Stimulated activated CD4-positive, alpha-beta T cell treated with anti-CD3 and anti-CD28 coated beads, Interleukin-2, amount 100 ng/mL, for 48 hours (primary cell): ENCODE data around the gene SLC39A7.
A peak's percentile ranks its signal among the peaks of the same experiment; 100 is the strongest.

Source experiments
- DNase-seq, 2 donors: peaks; one replicate each; pipeline ENCODE4 v3.0.0-alpha.2; 2020

Gene SLC39A7, protein sequence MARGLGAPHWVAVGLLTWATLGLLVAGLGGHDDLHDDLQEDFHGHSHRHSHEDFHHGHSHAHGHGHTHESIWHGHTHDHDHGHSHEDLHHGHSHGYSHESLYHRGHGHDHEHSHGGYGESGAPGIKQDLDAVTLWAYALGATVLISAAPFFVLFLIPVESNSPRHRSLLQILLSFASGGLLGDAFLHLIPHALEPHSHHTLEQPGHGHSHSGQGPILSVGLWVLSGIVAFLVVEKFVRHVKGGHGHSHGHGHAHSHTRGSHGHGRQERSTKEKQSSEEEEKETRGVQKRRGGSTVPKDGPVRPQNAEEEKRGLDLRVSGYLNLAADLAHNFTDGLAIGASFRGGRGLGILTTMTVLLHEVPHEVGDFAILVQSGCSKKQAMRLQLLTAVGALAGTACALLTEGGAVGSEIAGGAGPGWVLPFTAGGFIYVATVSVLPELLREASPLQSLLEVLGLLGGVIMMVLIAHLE

DNA sequence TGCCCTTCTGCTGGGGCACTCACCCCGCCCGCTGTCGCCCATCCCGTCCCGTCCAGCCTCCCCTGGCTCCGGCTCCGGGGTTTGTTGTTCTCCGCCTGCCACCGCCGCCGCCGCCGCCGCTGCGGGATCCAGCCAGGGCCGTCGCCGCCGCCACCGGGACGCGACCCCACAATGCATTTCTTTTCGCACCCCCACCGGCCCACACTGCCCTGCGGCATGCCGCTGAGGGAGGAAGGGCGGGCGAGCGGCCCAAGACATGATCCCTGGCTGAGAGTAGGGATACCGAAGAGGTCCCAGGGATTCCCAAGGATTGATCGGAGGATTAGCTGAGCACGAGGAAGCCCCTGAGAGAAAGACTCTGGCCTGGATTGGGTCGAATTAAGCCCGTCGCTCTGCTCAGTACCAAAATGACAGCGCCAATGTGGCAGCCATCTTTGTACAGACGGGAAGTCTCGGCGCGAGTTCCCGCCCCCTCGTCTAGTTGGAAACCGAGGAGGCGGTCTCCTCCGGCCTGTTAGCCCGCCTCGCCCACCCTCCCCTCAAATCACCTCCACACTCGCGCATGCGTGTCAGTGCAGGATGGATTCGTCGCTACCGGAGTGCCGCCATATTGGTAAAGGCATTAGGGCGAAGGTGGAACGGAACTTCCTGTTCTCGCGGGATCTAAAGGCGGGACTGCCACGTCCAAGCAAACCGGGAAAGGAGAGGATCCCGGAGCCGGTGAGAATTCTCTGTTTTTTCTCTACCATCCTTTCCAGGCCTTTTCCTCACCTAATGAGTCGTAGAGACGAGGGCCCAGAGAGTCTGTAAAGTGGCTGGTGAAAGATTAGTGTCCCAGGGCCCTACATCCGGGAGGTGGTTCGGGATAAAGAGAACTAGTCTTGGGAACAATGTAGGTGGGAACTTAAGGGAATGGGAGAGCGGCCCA lies at the start of gene SLC39A7, which contains the start of gene RXRB:
TSS of gene SLC39A7 (plus strand) at position 649 of the 928 bp plus-strand sequence. CDS start 379 bp downstream, outside the sequence.
TSS of gene RXRB (minus strand) at position 447 of the 928 bp plus-strand sequence. CDS start at position 258, 189 bp downstream.
- peak; percentile 96 to 98 for DNase-seq

DNA sequence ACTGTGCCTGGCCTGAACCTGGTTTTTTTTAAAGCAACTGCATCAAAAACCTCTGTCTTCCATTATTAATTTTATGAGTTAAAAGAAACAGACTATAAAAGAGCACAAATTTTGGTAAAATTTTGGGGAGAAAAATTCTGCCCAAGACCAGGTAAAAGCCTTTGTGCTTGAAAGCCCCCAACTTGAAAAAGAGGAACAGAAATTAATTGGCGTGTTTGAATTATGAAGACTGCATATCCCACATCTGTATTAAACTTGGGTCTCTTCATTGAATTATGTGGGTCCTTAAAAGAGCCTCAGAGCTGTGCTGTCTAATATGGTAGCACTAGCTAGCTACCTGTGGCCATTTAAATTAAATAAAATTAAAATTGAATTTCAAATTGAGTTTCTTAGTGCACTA lies 49.6 kb upstream of the SLC39A7 start:
- no peak for DNase-seq

DNA sequence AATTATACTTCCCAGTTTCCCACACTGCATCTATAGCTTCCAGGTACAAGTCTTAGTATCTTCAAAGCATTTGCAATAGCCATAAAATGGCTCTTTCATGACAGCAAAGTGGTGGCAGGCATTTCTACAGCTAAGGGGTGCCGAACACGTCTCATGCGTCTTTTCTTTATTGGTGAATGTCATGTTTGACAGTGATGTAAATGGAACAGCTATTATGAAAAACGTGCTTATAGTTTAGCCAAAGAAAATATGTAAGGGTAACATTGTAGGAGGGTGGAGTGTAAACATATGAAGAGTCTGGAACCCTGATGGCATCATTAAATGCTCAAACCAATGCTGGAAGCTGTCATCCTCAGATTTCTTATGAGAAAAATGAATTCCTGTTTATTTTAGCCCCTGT lies 46.3 kb upstream of the SLC39A7 start:
- no peak for DNase-seq

DNA sequence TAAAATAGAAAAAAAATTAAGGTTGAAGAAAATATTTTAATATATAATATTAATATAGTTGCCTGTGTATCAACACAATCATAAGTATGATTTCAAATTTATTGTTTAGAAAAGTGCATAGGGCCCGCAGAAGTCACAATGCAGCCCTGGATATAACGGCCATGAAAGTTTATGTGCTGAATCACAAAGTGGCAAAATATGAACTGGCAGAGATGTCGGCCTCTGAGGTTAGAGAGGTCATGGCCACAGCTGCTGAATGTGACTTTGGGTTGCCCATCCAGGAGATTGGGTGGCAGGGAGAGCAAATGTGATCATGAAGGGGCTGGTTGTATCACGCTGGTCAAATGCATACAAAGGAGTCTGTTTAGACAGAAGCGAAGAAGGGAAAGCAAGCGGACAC lies 44.1 kb upstream of the SLC39A7 start:
- no peak for DNase-seq

DNA sequence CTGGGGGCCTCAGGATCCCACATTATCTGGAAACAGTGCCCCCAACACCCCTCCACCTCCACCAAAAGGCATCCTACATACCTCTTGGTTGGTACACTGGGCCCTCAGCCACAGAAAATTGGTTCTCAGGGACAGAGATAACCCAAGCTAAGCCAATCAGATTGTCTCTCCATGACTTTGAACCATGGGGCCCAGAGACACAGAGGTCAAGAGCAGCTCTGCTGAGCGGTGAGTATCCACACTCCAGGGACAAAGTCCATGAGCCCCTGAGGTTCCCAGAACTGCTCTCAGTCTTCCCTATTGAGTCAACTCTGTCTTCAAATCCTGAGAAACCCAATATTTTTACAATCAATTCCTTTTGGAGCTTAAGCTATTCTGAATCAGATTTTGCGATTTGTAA lies 43.7 kb upstream of the SLC39A7 start:
- DNase-seq, result no peak

DNA sequence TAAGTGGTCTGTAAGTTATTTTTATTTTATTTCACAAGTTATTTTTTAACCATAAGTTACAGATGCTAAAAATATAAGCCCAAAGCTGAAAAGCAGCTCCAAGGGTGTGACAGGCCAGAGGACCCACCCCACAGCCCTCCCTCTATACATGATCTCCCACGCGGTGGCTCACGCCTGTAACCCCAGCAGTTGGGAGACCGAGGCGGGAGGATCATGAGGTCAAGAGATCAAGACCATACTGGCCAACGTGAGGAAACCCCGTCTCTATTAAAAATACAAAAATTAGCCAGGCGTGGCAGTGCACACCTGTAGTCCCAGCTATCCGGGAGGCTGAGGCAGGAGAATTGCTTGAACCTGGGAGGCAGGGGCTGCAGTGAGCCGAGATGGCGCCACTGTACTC lies 40.6 kb upstream of the SLC39A7 start:
- DNase-seq, result no peak

DNA sequence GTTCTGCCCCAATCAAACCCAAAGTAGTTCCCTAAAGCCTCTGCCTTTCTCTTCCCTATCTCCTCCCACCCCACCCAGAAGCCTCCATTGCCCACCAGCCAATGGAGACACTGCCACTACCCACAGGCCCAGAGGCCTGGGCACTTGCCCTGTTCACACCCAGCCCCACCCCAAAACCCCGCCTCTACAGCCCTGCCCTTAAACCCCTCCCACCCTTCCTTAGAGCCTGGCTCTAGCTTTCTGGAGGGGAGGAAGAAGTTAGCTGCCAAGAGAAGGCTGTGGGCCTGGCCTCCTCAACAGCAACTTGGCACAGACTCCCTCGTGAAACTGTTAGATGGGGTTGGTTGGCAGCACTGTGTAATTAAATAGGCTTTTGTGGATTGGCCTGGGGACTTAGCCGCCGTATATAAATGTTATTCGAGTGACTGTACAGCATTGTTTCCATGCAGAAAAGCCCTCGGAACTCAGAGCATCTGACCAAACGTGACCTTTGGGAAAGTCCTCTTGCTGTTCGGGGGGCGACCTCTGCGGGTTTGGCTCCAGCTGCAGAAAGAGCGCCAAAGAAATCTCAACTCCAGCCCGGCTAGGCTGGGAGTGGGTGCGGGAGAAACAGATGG lies 39.8 kb upstream of the SLC39A7 start:
- no peak for DNase-seq

DNA sequence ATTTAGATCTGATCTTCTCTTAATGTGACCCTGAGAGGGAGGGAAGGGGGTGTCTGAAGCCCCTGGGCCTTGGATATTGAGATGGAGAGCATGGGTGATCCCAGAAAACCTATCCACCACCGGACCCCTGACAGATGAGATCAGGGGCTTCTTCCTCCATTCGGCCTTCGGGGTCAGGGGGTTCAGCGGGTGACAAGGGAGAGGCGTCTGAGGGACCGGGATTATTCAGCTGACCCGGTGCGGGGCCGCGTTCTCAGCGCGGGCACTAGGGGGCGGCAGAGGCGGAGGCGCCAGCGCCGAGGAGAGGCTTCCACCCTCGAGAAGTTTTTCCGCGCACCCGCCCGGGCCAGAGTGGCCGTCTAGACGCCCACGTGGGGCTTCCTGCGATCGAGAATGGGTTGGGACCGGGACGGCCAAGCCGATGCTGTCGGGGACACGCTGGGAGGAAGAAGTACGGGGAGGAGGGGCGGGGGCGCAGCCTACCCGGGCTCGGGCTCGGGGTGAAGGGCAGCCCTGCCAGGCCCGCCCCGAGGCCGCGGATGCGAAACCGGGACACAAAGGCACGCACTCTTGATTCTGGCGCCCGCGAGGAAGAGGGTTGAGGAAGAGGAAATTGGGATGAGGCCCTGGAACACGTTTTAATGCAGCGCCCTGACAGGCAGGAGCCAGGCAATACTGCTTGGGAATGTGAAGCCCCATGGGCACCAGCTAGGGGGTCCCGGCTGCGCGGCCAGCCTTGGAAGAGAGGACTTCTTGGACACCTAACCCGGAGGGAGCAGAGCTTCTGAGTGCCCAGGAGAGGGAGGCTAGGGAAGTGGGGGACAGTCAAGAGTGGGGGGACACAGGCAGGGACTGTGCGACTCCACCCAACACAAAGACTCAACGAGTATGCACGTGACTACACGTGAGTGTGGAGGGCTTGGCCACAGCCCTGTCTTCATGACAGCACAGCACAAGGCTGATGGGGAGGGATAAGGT lies 39.0 kb upstream of the SLC39A7 start:
- DNase-seq, result peak; percentile 84 to 86

DNA sequence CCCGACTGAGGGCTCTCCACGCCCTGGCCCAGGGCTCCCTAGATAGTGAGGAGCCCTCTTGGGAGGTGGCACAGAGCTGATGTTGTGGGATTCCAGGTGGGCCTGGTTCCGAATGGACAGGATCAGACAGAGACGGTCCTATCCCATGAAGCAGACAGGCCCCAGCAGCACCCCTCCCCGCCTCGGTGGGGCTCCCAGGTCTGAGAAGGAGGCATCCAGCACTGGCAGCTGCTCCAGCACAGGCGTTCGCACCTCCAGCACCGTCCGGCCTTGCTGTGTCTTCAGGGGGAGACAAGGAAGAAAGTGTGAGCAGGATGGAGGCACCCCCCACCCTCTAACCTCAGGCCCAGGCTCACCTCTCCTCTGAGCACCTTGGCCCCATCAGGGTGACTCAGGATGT lies 37.1 kb upstream of the SLC39A7 start:
- DNase-seq, result no peak

DNA sequence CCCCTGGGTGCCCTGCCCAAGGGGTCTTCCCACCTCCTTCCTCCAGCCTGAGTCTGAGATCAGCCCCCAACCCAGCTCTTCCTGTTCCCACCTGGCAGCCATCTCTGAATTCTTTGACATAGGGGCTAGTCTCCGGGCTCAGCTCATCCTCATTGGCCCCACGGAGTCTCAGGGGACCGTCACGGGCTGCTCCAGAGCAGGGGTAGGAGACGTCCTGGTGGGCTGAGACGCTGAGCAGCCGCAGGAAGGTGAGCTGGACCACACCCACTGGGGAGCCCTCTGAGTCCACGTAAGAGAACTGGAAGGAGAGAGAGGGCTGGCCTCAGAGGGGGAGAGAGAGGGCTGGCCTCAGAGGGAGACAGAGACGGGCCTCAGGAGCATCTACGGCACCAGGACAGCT lies 36.5 kb upstream of the SLC39A7 start:
- DNase-seq, result no peak

DNA sequence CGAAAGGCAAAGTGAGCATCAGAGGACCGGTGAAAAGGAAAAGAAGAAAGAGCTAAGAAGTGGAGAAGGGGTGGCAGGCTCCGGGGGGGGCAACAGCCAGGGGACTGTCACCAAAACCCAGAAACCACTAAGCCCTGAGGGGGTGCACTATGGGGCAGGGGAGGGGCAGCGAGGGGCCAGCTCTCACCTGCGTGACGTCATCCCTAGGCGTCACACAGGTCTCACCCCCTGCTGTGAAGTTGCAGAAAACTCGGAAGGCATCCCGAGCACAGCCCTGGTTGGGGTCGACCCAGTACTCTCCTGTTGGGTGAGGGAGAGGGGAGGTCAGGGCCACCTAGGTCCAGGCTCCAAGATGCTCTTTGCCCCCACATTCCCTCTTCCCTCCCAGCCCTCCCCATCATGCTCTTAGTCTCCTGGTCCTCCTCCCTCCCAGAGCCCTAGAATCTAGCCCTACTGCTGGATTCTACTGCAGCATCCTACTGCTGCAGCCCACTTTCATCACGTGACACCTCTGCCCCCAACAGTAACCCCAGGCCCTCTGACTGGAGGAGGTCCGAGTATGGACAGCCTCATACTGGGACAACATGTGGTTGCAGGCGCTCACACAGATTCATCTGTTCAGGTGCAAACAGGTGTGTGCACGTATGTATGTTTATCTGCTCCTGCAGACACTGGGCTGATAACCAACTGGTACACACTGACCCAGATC lies 35.8 kb upstream of the SLC39A7 start:
- DNase-seq, result no peak

DNA sequence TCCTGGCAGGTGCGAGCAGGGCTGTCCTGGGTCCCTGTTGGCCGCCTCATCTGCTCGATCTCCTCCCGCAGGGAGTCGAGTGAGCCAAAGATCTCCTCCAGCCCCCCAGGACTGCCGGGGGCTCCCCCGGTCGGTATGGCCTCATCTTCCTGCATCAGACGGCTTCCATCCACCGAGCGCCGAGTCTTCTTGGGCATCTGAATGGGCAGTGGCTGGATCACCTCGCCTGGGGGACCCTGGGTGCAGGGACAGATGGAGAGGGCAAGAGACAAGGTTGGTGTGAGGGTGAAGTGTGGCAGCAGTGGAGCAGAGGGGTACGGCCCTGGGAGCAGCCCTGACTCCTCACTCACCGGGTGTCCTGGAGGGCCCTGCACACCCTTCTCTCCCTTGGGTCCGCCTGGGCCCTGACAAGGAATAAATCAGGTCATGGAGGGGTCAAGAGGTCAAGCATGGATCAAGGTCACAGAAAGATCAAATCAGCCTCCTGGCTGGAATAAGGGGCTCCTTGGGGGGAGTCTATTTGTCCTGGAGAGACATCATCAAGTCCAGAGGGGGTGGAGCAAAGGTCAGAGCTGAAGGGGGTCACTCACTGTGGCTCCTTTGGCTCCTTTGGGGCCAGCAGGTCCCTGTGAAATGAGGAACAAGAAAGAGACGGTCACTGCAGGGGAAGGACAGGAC lies 34.9 kb upstream of the SLC39A7 start:
- DNase-seq, result no peak

DNA sequence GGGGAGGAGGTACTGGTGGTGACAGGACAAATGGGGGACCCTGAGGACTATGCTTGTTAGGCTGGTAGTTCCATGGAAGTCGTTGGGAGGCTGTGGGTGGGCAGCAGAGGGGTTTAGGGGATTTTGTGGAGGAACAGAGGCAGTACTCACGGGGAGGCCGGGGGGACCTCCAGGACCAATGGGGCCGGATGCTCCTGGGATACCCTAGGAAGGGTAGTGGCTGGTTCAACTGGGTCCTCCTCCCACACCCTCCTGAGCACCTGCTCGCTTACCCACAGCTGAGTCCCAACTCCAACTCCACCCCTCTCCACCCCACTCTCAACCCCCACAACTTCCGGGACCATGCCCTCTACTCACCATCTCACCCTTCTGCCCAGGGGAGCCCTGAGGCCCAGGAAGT lies 34.3 kb upstream of the SLC39A7 start:
- no peak for DNase-seq

DNA sequence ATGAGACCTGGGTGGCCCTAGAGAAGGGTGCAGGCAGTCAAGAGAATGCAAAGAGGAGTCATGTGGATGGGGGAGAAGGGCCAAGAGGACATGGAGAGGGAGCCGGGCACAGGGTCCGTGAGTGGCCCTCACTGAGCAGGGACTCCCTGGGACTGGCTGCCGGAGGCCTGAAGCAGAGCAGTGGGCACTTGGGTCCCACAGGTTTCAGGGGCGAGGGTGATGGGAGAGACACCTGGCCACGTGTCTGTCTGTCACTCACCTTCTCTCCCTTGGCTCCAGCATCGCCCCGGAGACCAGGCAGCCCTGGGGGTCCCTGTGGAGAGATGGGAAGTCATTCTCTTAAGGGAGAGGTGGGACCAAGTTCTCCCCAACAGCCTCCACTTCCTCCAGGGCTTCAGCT lies 33.9 kb upstream of the SLC39A7 start:
- no peak for DNase-seq

DNA sequence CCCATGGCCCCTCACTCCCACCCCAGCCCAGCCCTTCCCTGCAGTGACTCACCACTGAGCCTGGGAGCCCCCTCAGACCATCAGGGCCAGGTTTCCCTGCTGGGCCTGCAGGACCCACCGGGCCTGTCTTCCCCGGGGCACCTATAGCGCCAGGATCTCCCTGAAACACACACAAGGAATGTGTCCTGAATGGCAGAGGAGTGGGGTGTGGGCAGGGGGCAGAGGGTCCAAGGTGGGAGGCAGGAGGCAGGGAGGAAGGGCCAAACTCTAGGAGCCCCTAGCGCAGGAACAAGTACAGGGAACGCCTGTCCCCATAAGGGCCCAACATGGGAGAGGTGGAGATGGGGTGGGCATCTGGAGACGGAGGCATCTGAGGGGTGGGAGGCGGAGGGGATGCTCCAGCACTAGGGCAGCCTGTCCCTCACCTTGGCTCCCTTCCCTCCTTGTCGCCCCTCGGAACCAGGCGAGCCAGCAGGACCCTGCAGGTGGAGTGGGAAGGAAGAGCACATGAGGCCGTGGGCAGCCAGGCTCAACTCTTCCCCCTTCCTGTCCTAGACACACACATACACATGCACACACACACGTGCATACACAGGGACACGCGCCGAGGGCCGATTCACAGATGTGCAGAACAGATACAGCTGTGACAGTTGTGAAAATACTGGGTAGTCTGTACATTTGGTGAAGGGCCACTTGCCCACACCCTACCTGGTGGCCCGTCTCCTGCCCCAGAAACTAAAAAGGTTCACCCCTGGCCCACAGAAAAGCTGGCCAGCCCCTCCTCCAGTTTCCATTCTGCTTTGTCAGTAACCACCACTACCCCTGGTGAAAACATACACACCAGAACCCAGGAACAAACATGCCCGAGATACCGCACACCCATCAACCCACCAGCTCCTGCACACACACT lies 33.0 kb upstream of the SLC39A7 start:
- DNase-seq, result no peak

DNA sequence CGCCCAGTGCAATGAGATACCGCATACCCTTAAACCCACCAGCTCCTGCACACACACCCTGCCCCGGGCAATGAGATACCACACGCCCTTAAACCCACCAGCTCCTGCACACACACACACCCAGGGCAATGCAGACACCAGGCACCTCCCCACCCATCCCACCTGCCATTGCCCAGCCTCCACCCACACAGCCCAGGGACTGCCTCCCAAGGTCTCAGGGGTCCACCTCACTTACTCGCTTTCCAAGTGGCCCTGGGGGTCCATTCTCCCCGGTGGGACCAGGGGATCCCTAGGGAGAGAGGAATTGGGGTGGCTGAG lies 32.4 kb upstream of the SLC39A7 start:
- DNase-seq, result no peak

DNA sequence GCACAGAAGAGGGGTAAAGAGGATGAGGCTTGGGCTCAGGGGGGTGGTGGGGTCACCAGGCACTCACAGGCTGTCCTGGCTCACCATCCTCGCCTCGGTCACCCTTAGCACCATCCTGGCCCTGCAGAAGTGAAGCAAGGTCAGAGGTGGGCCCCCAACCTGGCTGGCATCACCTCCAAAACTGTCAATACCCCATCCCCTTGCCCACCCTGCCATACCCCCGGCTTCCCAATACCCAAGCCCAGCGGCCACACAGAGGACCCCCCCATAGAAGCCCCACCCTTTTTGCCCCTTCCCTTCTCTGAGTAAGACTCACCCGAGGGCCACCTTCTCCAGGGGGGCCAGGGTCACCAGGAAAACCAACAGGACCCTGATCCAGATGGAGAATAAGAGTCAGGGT lies 32.0 kb upstream of the SLC39A7 start:
- DNase-seq, result no peak

DNA sequence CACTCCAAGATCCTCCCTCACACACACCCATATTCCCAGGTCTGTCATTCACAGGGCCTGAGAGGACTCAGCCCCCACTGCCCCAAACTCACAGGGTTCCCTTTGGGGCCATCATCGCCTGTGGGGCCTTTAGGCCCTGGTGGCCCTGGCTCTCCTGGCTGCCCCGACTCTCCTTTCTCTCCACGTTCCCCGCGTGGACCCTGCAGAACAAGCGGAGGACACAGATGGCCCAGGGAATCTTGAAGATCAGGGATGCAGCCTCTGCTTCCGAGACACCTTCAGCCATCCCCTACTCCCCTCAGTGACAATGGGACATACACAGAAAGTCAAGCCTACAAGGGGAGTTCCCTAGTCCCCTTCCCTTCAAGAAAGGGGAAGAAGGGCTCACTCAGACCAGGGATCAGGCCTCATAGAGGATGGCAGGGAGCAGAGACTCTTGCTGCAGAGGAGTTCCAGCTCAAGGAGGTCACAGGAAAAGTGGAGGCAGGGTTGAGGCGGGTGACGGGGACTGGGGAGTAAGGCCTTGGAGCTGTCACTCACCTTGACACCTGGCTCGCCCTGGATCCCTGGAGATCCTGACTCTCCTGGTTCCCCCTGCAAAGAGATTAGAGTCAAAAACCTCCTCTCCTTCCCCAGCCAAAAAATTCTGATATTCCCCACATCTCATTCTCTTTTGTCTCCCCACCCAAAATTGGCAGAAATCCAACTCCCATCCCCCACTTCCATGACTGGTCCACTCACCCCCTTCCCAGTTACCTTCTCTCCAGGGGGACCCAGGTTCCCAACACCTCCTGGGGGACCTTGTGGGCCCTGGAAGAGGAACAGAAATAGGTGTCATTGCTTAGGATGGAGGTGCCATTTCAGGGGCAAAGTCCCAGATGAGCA lies 31.1 kb upstream of the SLC39A7 start:
- no peak for DNase-seq
